22Rv1 (cell line): ENCODE data around the gene LIG3.
"Not testable (repeated sequence)": the region's sequence is repeated elsewhere in the genome, so short reads cannot be mapped to it uniquely, and the experiment has no call there.

Source experiments
- H3K27ac ChIP-seq: fragments of 450-650 bp; 2 replicates; pipeline ENCODE4 v1.5.1; 2017
- ZFX ChIP-seq: fragments of 450-650 bp; IDR thresholded peaks from 2 replicates; pipeline ENCODE4 v1.6.1; 2017; ENCODE audit warnings: antibody characterized with exemption, borderline replicate concordance
- TF ChIP-seq, protein P1 (sequence below): fragments of 450-650 bp; IDR thresholded peaks from 2 replicates; pipeline ENCODE4 v1.5.1; 2017; ENCODE audit warnings: mild to moderate bottlenecking

The LIG3 gene

DNA sequence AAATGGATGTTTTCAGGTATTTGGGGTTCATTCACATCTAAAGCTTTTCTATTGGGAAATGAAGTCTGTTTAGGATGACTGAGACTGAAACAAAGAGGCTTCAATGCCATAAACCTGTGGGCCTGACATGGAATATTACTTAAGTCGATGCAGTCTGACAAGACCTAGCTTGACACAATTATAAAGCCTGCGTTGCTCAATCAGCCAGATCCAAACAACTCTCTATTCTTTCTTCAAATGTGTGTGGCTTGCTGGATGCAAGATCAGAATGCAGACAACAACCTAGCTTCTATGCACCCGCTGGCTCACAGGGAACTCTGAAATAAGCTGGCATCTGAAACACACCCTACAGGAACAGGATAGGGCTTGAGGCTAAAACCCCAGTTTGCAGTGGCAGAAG, 43.2 kb downstream of the LIG3 start:
- TF ChIP-seq, protein P1, sequence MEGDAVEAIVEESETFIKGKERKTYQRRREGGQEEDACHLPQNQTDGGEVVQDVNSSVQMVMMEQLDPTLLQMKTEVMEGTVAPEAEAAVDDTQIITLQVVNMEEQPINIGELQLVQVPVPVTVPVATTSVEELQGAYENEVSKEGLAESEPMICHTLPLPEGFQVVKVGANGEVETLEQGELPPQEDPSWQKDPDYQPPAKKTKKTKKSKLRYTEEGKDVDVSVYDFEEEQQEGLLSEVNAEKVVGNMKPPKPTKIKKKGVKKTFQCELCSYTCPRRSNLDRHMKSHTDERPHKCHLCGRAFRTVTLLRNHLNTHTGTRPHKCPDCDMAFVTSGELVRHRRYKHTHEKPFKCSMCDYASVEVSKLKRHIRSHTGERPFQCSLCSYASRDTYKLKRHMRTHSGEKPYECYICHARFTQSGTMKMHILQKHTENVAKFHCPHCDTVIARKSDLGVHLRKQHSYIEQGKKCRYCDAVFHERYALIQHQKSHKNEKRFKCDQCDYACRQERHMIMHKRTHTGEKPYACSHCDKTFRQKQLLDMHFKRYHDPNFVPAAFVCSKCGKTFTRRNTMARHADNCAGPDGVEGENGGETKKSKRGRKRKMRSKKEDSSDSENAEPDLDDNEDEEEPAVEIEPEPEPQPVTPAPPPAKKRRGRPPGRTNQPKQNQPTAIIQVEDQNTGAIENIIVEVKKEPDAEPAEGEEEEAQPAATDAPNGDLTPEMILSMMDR: no peak
- no peak overlapping the region for H3K27ac ChIP-seq

GRCh38 chr17:35025541-35025940, 45.2 kb downstream of the LIG3 start:
- no peak for TF ChIP-seq ZFX
- TF ChIP-seq, protein P1: no peak
- no peak overlapping the region for H3K27ac ChIP-seq

GRCh38 chr17:35028097-35028496, 47.8 kb downstream of the LIG3 start:
- H3K27ac ChIP-seq: not testable (repeated sequence)

DNA sequence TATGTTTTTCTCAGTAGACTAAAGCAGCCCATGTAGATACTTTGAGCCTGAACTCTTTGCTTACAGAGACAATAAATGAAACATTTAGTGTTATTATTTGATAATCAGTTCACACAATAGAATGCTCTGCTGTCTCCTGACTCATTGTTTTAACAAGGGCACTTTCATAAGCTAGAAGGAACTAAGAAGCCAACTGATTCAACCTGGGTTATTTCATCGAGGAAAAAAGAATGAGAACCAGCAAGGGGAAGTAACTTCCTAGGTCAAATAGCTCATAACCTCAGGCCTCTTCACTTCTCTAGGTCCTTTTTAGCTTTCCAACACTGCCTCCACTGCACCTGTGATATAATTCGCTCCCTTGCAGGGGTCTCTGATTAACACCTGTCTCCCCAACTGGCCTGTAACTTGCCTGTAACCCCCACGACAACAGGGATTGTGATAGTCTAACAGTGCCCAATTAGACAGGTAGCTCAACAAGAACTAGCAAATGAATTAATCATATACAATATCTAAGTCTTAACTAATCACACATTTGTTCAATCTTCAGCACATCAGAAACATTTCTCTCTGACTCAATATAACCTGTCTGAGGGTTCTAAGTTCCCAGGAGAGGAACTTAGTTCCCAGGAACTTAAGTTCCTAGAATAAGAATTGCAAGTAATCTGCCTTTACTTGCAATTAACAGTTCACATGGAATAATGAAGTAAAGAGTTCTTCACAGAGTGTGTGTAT, 48.4 kb downstream of the LIG3 start:
- H3K27ac ChIP-seq: no peak overlapping the region
- no peak for TF ChIP-seq ZFX
- TF ChIP-seq, protein P1: no peak

DNA sequence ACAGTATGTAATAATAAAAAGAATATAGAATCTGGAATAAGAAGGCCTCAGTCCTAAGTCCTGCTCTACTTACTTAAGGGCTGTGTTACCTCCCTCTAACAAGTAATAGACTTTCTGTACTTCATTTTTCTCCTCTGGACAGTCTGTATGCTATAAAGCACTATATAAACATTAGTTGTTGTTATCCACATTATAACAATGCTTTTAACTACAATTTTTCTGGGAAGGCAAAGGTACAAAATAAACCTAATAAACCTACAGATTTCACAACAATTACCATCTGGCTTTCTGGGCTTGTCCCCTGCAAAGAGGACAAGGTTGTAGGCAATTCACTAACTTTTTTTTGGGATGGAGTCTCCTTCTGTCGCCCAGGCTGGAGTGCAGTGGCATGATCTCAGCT, 50.5 kb downstream of the LIG3 start:
- no peak overlapping the region for H3K27ac ChIP-seq
- TF ChIP-seq ZFX: no peak
- TF ChIP-seq, protein P1: no peak

GRCh38 chr17:35038453-35038852, 58.1 kb downstream of the LIG3 start:
- TF ChIP-seq, protein P1: no peak
- TF ChIP-seq ZFX: no peak
- no peak overlapping the region for H3K27ac ChIP-seq

DNA sequence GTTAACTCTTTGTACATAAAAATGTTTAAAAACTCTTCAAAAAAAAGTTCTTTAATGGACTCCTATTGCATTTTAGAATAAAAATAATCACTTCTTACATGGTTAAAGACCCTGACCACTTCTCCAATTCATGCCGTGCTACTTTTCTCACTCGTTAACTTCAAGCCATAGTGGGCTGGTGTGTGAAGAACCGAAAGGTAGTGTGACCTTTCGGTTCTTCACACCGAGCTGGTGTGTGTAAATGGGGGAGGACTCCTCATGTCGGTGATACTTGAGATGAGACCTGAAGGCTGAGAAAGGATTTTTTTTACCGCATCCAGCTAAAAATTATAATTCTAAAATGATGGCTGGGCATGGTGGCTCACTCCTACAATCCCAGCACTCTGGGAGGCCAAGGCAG, 61.1 kb downstream of the LIG3 start:
- TF ChIP-seq ZFX: no peak
- TF ChIP-seq, protein P1: no peak
- no peak overlapping the region for H3K27ac ChIP-seq

DNA sequence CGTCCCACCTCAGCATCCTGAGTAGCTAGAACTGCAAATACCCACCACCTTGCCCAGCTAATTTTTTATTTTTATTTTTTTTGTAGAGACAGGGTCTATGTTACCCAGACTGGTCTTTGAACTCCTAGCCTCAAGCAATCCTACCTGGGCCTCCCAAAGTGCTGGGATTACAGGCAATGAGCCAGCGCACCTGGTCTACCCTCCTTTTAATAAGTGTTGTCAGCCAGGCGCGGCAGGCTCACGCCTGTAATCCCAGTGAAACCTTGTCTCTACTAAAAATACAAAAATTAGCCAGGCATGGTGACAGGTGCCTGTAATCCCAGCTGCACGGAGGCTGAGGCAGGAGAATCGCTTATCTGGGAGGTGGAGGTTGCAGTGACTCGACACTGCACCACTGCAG, 63.9 kb downstream of the LIG3 start:
- H3K27ac ChIP-seq: no peak overlapping the region
- TF ChIP-seq, protein P1: no peak
- TF ChIP-seq ZFX: no peak

DNA sequence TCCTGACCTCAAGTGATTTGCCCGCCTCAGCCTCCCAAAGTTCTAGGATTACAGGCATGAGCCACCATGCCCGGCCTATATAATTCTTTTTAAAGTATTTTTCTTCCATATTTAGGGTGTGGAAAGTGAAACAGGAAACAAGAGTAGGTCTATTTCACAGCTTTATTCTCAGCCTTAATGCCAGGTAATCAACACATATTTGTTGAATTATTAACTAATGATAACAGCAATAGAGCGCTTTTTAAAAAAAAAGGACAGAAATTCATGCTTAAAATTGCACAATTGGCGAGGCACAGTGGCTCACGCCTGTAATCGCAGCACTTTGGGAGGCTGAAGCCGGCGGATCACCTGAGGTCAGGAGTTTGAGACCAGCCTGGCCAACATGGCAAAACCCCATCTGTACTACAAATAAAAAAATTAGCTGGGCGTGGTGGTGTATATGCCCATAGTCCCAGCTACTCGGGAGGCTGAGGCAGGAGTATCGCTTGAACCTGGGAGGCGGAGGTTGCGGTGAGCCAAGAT, 65.2 kb downstream of the LIG3 start:
- not testable (repeated sequence) for H3K27ac ChIP-seq
